GM18502 (cell line): Measurements from ENCODE around the gene FCN3.

Experiments used
- ATAC-seq: cut with Tn5 transposase; IDR thresholded peaks from one replicate; pipeline ENCODE4 v1.9.1; 2021; ENCODE audit warnings: mild to moderate bottlenecking; ENCODE audit not compliant: unreplicated experiment, poor library complexity

FCN3 gene

DNA sequence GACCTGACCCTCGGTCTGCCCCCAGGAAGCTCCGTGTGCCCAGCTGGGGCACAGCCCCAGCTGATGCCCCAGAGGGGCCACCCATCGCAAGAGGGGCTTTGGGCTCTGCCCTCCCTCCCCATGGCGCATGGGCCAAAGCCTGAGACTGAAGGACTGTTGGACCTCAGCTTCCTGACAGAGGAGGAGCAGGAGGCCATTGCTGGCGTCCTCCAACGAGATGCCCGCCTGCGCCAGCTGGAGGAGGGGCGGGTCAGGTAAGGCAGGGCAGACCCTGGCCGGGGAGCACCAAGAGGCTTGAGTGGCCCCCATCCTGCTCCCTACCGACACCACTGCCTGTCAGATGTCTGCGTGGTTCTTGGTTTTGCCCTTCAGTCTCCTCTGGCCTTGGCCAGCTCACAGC, 29.4 kb downstream of the FCN3 start:
- no peak for ATAC-seq

DNA sequence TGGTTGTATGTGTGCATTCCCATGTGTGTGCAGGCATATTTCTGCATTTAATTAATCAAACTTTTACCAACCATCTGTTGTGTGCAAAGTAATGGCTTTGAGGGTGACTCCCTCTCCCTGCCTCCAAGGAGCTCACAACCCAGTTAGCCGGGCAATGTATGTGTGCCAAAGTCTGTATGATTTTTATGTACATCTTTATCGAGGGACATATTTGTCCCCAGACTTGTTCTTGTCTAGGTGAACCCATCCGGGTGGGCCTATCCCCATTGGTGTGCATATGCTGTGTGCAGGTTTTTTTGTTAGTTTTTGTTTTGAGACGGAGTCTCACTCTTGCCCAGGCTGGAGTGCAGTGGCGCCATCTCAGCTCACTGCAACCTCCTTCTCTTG, 31.0 kb downstream of the FCN3 start:
- no peak for ATAC-seq

DNA sequence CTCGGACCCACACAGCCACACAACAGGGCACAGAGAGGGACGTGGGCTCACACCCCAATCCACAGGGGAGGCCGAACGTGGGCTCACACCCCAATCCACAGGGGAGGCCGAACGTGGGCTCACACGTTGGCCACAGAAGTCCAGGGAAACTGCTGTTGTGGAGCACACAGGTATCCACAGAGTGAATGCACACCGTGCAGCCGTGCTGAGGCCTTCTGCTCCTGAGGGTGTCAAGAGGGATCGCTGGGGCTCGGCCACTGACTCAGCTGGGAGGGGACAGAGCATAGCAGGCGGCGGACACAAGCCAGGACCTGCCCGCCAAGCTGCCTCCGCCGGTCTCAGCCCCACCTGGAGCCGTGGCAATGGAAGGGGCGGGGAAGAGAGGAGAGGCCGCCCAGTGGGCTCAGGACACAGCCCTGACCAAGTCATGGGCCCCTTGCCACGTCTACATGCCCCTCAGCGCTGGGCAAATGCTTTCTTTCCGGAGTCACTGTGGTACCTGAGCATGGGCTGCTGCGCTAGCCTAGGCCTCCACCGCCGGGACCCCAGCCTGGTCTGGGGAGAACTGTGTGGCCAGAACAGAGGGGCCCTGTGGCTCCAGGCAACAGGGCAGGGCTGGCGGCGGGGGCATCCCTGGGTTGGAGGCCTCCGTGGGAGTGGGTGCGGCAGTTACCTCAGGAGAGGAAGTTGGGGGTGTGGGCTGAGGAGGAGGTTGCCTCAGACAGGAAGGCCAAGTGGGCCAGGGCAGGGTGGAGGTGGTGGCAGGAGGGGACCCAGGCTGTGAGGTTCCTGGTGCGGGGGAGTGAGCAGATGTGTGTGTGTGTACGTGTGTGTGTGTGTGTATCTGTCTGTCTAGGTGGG, 31.6 kb downstream of the FCN3 start:
- ATAC-seq: no peak

DNA sequence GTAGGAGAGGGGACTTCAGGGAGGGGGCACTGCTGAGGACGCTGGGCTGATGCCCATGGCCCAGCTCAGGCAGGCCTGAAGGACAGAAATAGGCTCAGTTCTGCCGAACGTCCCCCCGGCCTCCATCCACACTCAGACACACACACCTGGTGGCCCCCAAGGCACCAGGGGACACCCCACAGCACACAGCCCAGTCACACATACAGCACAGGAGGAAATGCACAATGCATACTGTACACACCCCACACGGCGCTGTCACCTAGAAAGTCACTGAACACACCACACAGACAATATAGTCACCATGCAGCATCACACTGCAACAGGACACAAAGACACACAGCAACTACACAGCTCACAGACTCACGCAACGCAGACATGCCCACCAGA, 32.2 kb downstream of the FCN3 start:
- no peak for ATAC-seq

DNA sequence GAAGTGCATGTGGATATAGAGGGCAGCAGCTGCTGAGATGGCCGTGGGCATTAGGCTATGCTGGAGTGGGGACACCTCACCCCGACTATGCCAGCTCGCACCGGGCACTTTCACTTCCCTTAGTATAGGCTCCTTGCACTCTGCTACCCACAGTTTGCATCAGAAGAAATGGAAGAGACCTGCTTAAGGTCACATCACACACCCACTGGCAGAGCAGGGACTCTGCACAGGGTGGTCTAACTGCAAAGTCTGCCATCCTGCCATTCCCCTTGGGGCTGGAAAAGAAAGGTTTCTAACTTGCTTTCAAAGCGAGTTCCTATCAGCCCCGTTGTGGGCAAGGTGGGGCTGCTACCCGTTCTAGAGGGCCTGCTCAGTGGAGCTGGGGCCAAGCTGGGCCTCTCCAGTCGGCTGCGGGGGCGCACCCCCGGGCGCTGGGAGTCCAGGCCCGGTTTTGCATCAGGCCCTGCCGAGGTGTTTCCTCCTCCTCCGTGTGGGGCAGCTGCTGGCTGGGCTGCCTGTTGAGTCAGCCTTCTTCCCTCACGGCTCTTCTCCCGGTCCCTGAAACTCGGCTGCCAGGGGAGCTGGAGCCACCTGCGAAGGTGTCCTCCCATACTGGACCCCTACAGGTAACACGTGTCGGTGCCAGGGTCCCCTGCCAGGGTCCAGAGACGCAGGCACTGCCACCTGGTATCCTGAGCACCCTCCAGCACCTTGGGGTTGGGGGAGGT, 32.9 kb downstream of the FCN3 start, which contains the start of gene SYTL1:
Gene SYTL1, plus strand, starts transcription at position 498 of the 728 bp plus-strand sequence. CDS start 3,313 bp downstream, outside the sequence.
- peak; percentile 52 for ATAC-seq

DNA sequence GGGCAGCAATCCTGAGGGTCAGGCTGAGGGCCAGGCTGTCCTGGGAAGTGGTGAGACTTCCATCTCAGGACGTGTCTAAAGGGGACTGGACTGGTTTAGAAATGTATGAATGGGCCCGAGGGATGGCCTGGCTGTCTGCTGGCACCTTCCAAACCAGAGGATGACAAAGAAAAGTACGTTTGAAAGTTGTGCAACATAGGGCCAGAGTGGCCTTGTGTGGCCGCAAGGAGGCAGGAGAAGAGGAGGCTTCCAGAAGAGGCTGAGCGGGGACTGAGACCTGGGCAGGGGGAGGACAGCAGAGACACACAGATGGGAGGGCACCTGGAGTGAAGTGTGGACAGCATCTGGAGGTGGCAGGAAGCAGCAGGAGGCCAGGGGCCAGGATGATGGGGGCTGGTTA, 35.4 kb downstream of the FCN3 start:
- no peak for ATAC-seq

DNA sequence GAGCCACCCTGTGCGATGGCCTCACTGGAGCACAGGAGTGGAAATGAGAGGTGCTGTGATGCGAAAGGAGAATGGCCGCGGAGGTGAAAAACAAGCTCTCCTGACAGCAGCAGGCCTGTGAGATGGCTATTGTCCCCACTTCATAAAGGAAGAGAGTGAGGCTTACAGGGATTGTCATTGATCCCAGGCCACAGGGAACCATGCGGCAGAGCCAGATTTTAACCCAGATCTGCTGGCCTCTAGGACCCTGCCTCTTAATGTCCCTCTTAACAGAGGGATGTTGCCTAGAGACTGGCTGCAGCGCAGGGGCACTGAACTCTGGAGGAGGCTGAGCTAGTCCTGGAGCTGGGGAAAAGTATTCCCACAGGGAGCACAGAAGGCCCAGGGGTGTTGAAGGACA, 35.9 kb downstream of the FCN3 start:
- ATAC-seq: no peak

DNA sequence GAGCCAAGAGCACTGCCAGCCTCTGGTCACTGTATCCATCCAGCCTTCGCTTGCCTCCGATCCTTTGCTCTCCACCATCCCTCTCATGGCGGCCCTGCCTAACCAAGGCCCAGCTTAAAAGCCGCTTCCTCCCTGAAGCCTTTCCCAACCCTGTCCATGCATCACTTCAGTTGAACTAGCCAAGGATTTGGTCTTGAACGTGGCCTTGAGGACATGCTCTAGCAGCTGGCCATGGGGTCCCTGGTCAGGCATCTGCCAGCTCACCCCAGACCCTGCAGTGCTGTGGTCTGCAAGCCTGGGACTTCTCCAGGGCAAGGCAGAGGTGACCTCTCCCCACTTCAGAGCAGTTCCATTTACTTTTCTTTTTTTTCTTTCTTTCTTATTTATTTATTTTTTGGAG, 37.9 kb downstream of the FCN3 start:
- no peak for ATAC-seq

DNA sequence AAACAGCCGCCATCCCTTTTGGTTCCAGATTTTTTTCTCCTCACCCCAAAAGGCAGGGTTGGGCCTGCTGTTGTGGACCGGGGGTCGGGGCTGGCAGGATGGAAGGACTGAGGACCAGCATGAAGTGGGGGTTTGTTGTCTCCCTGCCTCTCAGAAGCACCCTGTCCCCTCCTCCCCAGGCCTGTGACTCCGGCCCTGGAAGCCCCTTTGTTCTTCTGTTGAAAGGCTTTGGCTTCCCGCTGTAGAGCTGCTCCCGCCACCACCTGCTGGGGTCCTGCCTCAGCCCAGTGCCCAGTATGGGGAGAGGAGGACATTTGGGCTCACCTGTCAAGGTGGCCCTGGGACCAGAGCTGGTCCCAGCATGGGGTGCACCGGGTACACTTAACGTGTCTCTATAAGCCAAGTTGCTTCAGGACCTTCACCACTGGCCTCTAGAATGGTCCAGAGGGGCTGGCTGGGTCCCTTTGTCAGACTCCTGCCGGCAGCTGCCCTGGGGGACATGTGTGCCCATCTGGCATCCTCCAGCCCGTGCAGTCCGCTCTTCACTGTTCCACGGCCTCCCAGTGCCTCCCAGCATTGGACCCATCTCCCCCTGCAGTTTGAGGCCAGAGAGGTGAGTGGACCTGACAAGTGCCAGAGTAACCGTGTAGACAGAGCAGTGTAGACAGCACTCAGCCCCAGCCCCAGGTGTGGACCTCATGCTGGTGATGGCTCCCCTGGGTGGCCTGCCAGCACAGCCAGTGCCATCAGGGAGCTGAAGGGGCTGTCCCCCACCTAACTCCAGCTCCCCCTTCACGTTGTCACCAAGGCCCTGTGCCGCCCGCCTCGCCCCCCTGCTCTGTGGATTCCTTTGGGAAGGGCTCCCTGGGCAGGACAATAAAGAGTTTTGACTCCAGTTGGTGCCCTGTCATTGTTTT, 38.9 kb downstream of the FCN3 start:
- ATAC-seq: no peak

DNA sequence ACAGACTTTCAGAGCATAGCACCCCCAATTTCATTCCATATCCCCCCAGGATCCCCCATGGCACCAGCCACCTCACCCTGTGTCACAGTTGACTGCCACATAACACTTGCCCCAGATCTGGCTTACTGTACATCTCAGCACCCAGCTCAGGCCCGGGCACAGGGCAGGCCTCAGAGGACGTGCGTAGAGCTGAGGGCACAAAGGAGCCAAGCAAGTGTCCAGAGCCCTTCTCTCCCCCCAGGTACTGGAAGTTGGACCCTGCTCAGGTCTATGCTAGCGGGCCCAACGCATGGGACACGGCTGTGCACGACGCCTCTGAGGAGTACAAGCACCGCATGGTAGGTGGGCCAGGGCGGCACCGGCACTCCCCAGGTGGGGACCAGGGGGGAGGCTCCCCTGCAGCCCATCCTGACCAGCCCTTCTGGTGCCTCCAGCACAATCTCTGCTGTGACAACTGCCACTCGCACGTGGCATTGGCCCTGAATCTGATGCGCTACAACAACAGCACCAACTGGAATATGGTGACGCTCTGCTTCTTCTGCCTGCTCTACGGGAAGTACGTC, 40.8 kb downstream of the FCN3 start:
- no peak for ATAC-seq

DNA sequence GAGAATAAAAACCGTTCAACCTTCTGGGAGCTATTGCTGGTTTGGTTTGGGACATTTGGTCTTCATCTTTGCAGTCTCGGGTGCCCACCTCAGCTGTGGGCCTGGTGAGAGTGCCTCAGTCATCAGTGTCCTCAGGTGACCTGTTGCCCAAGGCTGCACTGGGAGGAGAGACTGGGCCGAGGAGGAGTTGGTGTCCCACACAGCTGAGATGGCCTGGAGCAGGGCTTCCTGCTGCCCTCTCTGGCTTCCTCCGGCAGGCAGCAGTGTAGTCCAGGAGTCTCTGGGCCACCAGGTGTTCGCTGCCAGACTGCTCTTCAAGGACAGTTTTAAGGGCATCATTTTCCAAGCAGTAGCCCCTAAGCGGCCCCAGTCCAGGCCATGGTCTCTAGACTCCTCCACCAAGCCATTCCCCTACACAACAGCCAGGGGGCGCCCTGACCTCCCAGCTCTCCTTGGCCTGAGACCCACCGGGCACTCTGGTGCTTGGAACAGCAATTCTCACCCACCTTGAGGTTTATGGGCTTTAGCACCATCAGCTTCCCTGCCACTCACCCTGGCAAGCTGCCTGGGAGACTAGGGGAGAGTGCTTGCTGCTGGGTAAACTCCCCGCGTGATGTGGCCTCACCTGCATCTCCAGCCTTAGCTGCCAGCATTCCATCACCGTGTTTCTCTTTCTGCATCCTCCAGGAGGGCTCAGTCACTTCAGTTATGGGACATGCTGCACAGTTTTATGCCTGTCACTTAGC, 41.9 kb downstream of the FCN3 start:
- ATAC-seq: no peak

DNA sequence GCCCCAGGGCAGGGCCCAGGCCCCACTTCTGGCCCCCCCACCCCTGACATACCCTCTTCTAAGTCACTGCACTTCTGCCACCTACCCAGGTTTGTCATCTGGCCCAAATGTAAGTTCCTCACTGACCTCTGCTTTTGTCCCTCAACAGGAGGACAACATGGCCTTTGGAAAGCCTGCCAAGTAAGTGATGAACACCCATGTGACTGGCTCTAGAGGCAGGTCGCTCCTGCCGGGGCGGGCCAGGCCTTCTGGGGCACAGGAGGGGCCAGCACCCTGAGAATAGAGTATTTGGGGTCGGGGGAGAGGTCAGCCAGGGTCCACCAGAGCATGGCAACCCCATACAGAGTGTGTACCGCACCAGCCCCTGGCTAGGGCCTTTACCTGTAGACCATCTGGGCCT, 42.7 kb downstream of the FCN3 start:
- no peak for ATAC-seq

DNA sequence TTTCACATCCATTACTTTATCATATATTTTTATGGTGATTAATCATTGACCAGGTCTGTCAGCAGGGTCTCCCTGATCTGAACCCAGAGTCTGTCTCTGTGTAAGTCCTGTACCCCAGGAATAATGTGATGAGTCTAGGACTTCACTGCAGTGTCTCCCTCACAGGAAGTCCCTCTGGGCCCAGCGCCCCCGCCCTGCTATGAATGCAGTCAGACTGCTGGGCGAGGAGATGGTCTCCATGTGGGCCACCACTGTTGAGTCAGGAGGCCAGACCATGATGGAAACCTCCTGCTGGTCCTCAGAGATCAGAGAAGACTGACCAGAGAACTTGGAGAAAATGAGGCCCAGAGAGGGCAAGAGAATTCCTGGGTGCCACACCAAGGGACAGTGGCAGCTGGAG, 43.2 kb downstream of the FCN3 start:
- ATAC-seq: no peak

DNA sequence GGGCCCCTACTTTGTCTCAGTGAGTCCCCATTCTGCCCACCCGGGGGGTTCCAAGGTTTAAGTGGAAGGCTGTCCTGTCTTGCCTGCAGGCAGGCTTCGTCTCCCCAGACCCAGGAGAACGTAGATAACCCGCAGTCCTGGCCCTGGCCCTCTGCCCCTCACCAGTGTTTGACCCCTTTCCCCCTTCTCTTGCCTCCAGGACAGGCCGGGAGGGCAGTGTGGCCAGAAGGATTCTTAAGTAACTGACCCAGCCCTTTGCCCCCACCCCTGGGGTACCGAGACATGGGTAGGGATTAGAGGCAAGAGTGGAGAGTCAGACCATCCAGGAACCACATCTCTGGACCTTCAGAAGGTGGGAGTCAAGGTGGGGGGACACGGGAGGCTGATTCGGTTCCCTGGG, 43.8 kb downstream of the FCN3 start:
- ATAC-seq: no peak

DNA sequence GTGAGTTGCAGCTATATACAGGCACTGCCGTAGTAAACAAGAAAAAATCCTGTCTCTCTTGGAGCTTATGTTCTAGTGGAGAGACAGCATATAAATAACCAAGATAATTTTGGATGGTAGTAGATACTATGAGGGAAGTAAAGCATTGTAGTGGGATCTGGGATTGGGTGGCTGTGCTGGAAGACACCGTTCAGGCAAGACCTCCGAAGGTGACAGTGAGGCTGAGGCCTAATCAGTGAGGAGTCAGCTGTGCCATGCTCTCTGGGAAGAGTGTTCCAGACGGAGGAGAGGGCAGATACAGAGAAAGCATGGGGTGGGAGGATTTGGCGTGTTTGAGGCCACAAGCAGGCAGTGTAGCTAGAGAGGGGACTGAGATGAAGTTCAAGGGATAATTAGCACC, 46.7 kb downstream of the FCN3 start:
- ATAC-seq: no peak

DNA sequence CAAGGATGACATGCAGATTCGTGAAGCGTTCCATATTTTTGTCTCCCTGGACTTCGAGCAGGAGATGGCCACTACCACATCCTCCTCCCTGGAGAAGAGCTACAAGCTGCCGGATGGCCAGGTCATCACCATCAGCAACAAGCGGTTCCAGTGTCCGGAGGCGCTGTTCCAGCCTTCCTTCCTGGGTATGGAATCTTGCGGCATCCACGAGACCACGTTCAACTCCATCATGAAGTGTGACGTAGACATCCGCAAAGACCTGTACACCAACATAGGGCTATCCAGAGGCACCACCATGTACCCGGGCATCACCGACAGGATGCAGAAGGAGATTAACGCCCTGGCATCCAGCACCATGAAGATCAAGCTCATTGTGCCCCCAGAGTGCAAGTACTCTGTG, 49.3 kb downstream of the FCN3 start:
- ATAC-seq: no peak

DNA sequence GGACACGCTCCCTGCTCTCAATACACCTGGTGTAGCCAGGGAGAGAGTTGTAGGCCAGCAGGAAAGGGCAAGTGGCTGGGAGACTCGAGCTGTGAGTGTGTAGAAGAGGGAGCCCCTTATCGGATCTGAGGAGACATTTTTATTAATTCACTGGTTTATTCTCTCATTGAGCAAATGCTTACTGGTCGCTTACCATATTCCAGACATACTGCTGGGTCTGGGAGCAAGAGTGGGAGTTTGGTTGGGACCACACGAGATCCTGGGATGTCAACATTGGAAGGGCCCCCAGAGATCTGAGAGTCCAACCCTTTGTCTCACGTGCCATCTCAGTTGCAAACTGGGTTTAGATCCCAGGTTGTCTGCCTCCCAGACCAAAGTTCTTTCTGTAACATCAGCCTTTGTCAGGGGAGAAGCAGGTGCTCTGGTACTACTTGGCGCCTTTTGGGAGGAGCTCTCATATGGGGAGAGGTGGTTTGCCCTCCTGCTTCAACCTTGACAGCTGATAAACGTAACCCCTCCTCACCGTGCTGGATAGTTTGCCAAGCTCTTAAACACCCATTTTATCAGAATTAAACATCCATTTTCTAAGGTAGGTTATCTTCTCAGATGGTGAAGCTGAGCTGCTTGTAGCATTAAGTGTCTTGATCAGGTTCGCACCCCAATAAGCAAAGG, 51.9 kb downstream of the FCN3 start:
- ATAC-seq: no peak

DNA sequence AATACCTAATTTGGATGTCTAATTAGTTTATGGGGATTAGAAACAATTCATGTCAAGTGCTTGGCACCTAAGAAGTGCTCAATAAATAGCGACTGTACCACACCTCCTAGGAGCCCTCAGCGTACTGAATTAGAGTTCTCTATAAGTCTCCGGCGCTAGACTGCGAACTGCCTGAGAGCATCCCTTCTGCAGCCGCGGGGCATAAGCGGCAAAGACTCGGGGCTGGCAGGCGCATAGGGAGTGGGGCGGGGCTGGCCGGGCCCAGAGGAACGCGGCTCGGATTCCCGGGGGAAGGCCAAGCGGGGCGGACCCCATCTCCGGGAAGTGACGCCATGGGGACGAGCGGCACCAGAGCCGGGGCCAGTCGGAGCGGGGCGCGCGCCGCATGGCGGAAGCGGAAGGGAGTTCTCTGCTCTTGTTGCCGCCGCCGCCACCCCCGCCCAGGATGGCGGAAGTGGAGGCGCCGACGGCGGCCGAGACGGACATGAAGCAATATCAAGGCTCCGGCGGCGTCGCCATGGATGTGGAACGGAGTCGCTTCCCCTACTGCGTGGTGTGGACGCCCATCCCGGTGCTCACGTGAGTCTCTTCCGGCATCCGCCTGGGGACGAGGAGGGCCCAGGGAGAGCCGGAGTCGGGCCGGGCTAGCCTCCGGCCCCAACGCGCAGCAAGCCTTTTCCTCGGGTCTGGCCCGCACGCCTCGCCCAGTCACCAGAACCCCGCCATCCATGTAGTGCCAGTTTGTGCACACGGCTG, 52.6 kb downstream of the FCN3 start, which contains the start of gene TMEM222:
Gene TMEM222, plus strand, starts transcription at position 351 of the 756 bp plus-strand sequence. Its CDS starts 35 bp downstream, at position 386.
- ATAC-seq: peak; percentile 93
